ENCODE data around the gene NEDD4. TPM values are rescaled to one million over a fixed set of nuclear protein-coding genes. Genes with fewer than 3 reads are reported as not detected.

NEDD4 gene
- total RNA-seq, 1 donor from 2014 or later = 24.1 TPM

DNA sequence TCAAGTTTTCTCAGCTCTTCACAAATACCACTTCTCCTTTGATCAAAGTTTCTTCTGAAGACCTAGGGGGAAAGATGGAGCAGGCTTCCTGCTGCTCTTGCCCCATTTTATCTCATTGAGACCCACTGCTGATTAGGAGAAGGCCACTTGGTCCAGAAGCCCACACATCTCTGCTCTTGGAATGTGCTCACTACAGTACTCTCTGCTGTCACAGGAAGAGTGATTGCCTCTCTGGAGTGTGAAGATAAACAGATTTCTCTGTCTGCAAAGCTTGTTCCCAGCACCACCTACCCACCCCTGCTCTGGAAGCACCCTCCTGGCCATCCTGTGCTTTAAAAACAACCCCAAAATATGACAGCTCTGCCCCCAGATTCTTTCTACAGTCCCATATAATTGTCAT is 209.1 kb downstream of the NEDD4 start:
- Mint-ChIP-seq H3K4me1 (ENCODE audit: unreplicated experiment) (no peaks in the 10 kb centered on the region), H3K4me3 (ENCODE audit: unreplicated experiment) (no peak overlapping the region), H3K27me3 (ENCODE audit: unreplicated experiment) (peaks cover 8% of the 10 kb centered on the region), H3K36me3 (ENCODE audit: unreplicated experiment) (no peaks in the 10 kb centered on the region), H3K9me3 (ENCODE audit: unreplicated experiment) (peaks cover 5% of the 10 kb centered on the region), H3K27ac (ENCODE audit: unreplicated experiment) (no peak overlapping the region)
- TF ChIP-seq, protein P1, sequence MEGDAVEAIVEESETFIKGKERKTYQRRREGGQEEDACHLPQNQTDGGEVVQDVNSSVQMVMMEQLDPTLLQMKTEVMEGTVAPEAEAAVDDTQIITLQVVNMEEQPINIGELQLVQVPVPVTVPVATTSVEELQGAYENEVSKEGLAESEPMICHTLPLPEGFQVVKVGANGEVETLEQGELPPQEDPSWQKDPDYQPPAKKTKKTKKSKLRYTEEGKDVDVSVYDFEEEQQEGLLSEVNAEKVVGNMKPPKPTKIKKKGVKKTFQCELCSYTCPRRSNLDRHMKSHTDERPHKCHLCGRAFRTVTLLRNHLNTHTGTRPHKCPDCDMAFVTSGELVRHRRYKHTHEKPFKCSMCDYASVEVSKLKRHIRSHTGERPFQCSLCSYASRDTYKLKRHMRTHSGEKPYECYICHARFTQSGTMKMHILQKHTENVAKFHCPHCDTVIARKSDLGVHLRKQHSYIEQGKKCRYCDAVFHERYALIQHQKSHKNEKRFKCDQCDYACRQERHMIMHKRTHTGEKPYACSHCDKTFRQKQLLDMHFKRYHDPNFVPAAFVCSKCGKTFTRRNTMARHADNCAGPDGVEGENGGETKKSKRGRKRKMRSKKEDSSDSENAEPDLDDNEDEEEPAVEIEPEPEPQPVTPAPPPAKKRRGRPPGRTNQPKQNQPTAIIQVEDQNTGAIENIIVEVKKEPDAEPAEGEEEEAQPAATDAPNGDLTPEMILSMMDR (IDR thresholded peaks at IDR 0.05) = no peak
- no peak for DNase-seq (ENCODE audit: extremely low spot score, unreplicated experiment)

DNA sequence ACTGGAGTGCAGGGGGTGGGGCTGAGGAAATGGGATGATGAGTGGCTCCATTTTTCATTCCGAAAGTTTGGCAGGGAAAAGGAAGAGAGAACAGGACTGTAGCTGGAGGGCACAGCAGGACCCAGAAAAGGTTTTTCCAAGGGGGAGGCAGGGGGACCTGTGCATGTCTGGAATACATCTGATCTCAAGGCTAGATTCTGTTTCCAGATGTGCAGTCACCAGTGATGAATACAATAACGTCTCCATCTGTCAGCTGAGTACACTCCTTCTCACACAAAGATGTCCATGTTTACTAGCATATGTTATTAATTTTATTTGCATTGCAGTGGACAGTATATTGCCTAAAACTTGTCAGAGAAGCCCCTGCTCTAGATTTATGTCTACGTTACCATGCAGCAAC is 210.5 kb downstream of the NEDD4 start:
- TF ChIP-seq, protein P1 (IDR thresholded peaks at IDR 0.05) = no peak
- peaks cover 5% of the 10 kb centered on the region for H3K9me3 Mint-ChIP-seq (ENCODE audit: unreplicated experiment)
- H3K27ac Mint-ChIP-seq (ENCODE audit: unreplicated experiment) = no peak overlapping the region
- DNase-seq (ENCODE audit: extremely low spot score, unreplicated experiment) = no peak
- H3K4me3 Mint-ChIP-seq (ENCODE audit: unreplicated experiment) = no peak overlapping the region
- no peaks in the 10 kb centered on the region for H3K4me1 Mint-ChIP-seq (ENCODE audit: unreplicated experiment)
- no peaks in the 10 kb centered on the region for H3K36me3 Mint-ChIP-seq (ENCODE audit: unreplicated experiment)
- peaks cover 15% of the 10 kb centered on the region for H3K27me3 Mint-ChIP-seq (ENCODE audit: unreplicated experiment)

DNA sequence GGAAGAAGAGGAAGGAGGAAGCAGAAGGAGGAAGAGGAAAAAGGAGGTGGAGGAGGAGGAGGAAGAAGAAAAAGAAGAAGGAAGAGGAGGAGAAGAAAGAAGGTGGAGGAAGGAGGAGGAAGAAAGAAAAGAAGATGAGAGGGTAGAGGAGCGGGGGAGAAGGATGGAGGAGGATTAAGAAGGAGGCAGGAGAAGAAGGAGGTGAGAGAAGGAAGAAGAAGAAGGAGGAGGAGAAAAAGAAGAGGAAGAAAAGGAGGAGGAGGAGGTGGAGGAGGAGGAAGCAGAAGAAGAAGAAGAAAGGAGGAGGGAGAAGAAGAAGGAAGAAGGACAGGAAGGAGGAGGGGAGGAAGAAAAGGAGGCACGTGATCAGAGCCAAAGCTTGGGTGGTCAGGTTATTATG is 213.1 kb downstream of the NEDD4 start:
- Mint-ChIP-seq H3K4me3 (ENCODE audit: unreplicated experiment) (no peak overlapping the region), H3K9me3 (ENCODE audit: unreplicated experiment) (peaks cover 5% of the 10 kb centered on the region), H3K36me3 (ENCODE audit: unreplicated experiment) (no peaks in the 10 kb centered on the region), H3K27me3 (ENCODE audit: unreplicated experiment) (peaks cover 25% of the 10 kb centered on the region), H3K4me1 (ENCODE audit: unreplicated experiment) (peaks cover 3% of the 10 kb centered on the region), H3K27ac (ENCODE audit: unreplicated experiment) (no peak overlapping the region)
- TF ChIP-seq, protein P1 (IDR thresholded peaks at IDR 0.05) = no peak
- DNase-seq (ENCODE audit: extremely low spot score, unreplicated experiment) = no peak

DNA sequence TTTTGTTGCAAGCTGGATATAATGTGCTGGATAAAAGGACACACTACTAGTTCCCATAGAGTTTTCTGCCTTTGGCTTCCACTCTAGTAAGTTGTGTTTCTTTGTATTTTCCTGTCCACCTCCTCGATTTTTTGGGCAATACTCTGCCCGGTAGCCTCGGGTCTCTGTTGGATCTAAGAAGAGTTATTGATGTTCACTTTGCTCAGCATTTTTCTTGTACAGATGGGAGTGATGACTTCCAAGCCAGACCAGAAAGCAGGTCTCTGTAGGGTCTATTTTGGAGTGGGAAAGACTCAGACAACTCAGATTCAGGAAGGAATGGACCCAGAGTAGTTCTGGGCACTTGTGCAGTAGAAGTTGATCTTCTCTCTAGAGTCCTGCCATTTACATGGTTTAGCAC is 214.5 kb downstream of the NEDD4 start:
- DNase-seq (ENCODE audit: extremely low spot score, unreplicated experiment) = no peak
- H3K4me1 Mint-ChIP-seq (ENCODE audit: unreplicated experiment) = peaks cover 4% of the 10 kb centered on the region
- no peaks in the 10 kb centered on the region for H3K36me3 Mint-ChIP-seq (ENCODE audit: unreplicated experiment)
- H3K9me3 Mint-ChIP-seq (ENCODE audit: unreplicated experiment) = peaks cover 5% of the 10 kb centered on the region
- TF ChIP-seq, protein P1 (IDR thresholded peaks at IDR 0.05) = no peak
- no peak overlapping the region for H3K4me3 Mint-ChIP-seq (ENCODE audit: unreplicated experiment)
- H3K27ac Mint-ChIP-seq (ENCODE audit: unreplicated experiment) = no peak overlapping the region
- H3K27me3 Mint-ChIP-seq (ENCODE audit: unreplicated experiment) = peaks cover 25% of the 10 kb centered on the region

Data from osteocyte (in vitro differentiated cells).